Mammary epithelial cell (primary cell): ENCODE measurements around the gene PRIM2.
"Not testable (repeated sequence)": the region's sequence is repeated elsewhere in the genome, so short reads cannot be mapped to it uniquely, and the experiment has no call there.

Experiments
- CTCF ChIP-seq, 2 donors: IDR thresholded peaks in 1 of 2; conservative IDR thresholded peaks in 1 of 2; 2 replicates each; pipeline ENCODE4 v1.5.1; 2011 to 2012; ENCODE audit warnings: inconsistent platforms in 2 of 2, low read length in 2 of 2, mild to moderate bottlenecking in 2 of 2, control low read depth in 1 of 2, low read depth in 1 of 2; ENCODE audit not compliant: insufficient read depth in 1 of 2; ENCODE audit errors: extremely low read depth in 1 of 2
- EZH2 ChIP-seq: IDR thresholded peaks from 2 replicates; pipeline ENCODE4 v1.6.1; 2012; ENCODE audit warnings: low read length, inconsistent platforms, borderline replicate concordance

- TF ChIP-seq EZH2; CTCF (conservative IDR thresholded peaks at IDR 0.05 in 1 of 2, IDR thresholded peaks at IDR 0.05 in 1 of 2; ENCODE audit: extremely low read depth in 1 of 2, insufficient read depth in 1 of 2, low read depth in 1 of 2, low read length in 2 of 2): not testable (repeated sequence)
Measured at GRCh38 chr6:57371779-57372178, 54.3 kb downstream of the PRIM2 start.
